HG03457 (cell line): ENCODE measurements around the gene ABLIM2.

Experiments
- ATAC-seq: cut with Tn5 transposase; IDR thresholded peaks from one replicate; pipeline ENCODE4 v1.9.1; 2021; ENCODE audit warnings: moderate number of reproducible peaks; ENCODE audit not compliant: unreplicated experiment

The ABLIM2 gene

GRCh38 chr4:8123389-8123788, 35.2 kb downstream of the ABLIM2 start:
- no peak for ATAC-seq

GRCh38 chr4:8122746-8123145, 35.9 kb downstream of the ABLIM2 start:
- no peak for ATAC-seq

GRCh38 chr4:8121292-8122015, 37.2 kb downstream of the ABLIM2 start:
- no peak for ATAC-seq

GRCh38 chr4:8120501-8120900, 38.1 kb downstream of the ABLIM2 start:
- ATAC-seq = no peak

GRCh38 chr4:8119877-8120276, 38.7 kb downstream of the ABLIM2 start:
- ATAC-seq = no peak

- ATAC-seq = no peak
Measured at GRCh38 chr4:8118531-8118930, 40.1 kb downstream of the ABLIM2 start.

GRCh38 chr4:8118035-8118434, 40.6 kb downstream of the ABLIM2 start:
- no peak for ATAC-seq

GRCh38 chr4:8117278-8117682, 41.3 kb downstream of the ABLIM2 start:
- no peak for ATAC-seq

- no peak for ATAC-seq
Measured at GRCh38 chr4:8115916-8116315, 42.7 kb downstream of the ABLIM2 start.

GRCh38 chr4:8115203-8115520, 43.5 kb downstream of the ABLIM2 start:
- ATAC-seq = no peak

- no peak for ATAC-seq
Measured at GRCh38 chr4:8114456-8115202, 44.0 kb downstream of the ABLIM2 start.

GRCh38 chr4:8113611-8114377, 44.8 kb downstream of the ABLIM2 start:
- no peak for ATAC-seq

GRCh38 chr4:8112672-8113071, 45.9 kb downstream of the ABLIM2 start:
- ATAC-seq = no peak

- ATAC-seq = no peak
Measured at GRCh38 chr4:8112036-8112576, 46.5 kb downstream of the ABLIM2 start.

- no peak for ATAC-seq
Measured at GRCh38 chr4:8110071-8110986, 48.3 kb downstream of the ABLIM2 start.

- ATAC-seq = no peak
Measured at GRCh38 chr4:8109406-8110065, 49.1 kb downstream of the ABLIM2 start.

- no peak for ATAC-seq
Measured at GRCh38 chr4:8108991-8109390, 49.6 kb downstream of the ABLIM2 start.

GRCh38 chr4:8108261-8108660, 50.4 kb downstream of the ABLIM2 start:
- ATAC-seq = no peak

- no peak for ATAC-seq
Measured at GRCh38 chr4:8107146-8107657, 51.4 kb downstream of the ABLIM2 start.
